Calu3 (cell line): ENCODE results near the gene ANGPTL8. TPM values are rescaled to one million over a fixed set of nuclear protein-coding genes. Genes with fewer than 3 reads are reported as not detected.

Experiments
- BruUV-seq: library from RNA; stranded (reverse); fragments of 400-500 nt; replicated peaks from 2 replicates; lab custom pipeline; 2021; lab: Mats Ljungman, UMichigan
- CTCF ChIA-PET: fragments of 300-600 bp; sonication (Branson Sonifier 250); formaldehyde crosslinking; loops from one replicate; lab custom pipeline; 2022; ENCODE audit warnings: antibody characterized with exemption; lab: Charles Lee
- DNase-seq: peaks from one replicate; pipeline ENCODE4 v3.0.0; 2022
- H3K27ac Mint-ChIP-seq: one replicate; pipeline ENCODE4 v1.8.0; 2022; ENCODE audit warnings: mixed read lengths; ENCODE audit not compliant: unreplicated experiment
- H3K27me3 Mint-ChIP-seq: one replicate; pipeline ENCODE4 v1.8.0; 2022; ENCODE audit warnings: mixed read lengths; ENCODE audit not compliant: unreplicated experiment
- H3K36me3 Mint-ChIP-seq: one replicate; pipeline ENCODE4 v1.8.0; 2022; ENCODE audit warnings: mild to moderate bottlenecking, moderate library complexity, mixed read lengths; ENCODE audit not compliant: insufficient read depth, unreplicated experiment
- H3K4me1 Mint-ChIP-seq: one replicate; pipeline ENCODE4 v1.8.0; 2022; ENCODE audit warnings: mild to moderate bottlenecking, low read depth, mixed read lengths; ENCODE audit not compliant: unreplicated experiment
- H3K4me3 Mint-ChIP-seq: one replicate; pipeline ENCODE4 v1.8.0; 2022; ENCODE audit warnings: mild to moderate bottlenecking, low read depth, moderate library complexity, mixed read lengths; ENCODE audit not compliant: unreplicated experiment
- H3K9me3 Mint-ChIP-seq: one replicate; pipeline ENCODE4 v1.8.0; 2022; ENCODE audit warnings: low read depth, mixed read lengths; ENCODE audit not compliant: unreplicated experiment
- intact Hi-C: fragments of 100-400 bp; cut with micrococcal nuclease; formaldehyde crosslinking; loops from one replicate; pipeline ENCODE4 v1.10.0; 2022; ENCODE audit not compliant: unreplicated experiment
- total RNA-seq: library from RNA; stranded (reverse); gene quantifications from 2 replicates; pipeline ENCODE4 v1.2.3, GENCODE V29; 2022
- TF ChIP-seq, protein P1 (sequence below): fragments of 200-600 bp; IDR thresholded peaks from one replicate; pipeline ENCODE4 v1.8.0; 2022; ENCODE audit warnings: antibody characterized with exemption; ENCODE audit not compliant: unreplicated experiment

The ANGPTL8 gene
- total RNA-seq, 1 experiment from 2014 or later = not detected

DNA sequence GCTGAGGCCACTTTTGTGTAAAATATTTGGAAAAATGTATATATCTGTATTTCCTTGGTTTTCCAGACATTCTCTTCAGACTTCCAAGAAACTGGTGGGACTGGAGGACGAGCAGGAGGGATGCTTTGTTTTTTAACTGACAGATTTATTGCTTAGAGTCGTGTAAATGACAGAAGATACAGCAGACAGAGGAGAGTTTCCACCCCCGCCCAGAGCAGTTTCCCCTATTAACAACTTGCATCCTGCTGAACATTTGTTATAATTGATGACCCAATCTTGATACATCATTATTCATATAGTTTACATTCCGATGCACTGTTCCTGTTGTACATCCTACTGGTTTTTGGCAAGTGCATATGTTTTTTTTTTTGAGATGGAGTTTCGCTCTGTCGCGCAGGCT is 30.0 kb downstream of the ANGPTL8 start:
- BruUV-seq = no TSS peak
- intact Hi-C loops = no loop called here
- Mint-ChIP-seq H3K9me3 (no peaks in the 10 kb centered on the region), H3K4me3 (no peak overlapping the region), H3K27ac (no peak overlapping the region), H3K27me3 (no peaks in the 10 kb centered on the region), H3K4me1 (peaks cover 32% of the 10 kb centered on the region), H3K36me3 (peaks cover 19% of the 10 kb centered on the region)
- CTCF ChIA-PET = no interaction called here
- no peak for DNase-seq
- TF ChIP-seq, protein P1, sequence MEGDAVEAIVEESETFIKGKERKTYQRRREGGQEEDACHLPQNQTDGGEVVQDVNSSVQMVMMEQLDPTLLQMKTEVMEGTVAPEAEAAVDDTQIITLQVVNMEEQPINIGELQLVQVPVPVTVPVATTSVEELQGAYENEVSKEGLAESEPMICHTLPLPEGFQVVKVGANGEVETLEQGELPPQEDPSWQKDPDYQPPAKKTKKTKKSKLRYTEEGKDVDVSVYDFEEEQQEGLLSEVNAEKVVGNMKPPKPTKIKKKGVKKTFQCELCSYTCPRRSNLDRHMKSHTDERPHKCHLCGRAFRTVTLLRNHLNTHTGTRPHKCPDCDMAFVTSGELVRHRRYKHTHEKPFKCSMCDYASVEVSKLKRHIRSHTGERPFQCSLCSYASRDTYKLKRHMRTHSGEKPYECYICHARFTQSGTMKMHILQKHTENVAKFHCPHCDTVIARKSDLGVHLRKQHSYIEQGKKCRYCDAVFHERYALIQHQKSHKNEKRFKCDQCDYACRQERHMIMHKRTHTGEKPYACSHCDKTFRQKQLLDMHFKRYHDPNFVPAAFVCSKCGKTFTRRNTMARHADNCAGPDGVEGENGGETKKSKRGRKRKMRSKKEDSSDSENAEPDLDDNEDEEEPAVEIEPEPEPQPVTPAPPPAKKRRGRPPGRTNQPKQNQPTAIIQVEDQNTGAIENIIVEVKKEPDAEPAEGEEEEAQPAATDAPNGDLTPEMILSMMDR = no peak

DNA sequence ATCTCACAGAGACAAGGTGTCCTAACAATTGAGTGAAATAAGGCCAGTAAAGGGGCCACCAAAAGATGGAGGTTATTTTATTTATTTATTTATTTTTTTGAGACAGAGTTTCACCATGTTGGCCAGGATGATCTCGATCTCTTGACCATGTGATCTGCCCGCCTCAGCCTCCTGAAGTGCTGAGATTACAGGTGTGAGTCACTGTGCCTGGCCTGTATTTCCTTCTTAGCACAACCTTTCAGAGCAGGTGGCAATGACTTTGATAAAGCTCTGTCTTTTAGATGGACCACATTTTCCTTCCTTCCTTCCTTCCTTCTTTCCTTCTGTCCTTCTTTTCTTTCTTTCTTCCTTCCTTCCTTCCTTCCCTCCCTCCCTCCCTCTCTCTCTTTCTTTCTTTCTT is 33.9 kb downstream of the ANGPTL8 start:
- TF ChIP-seq, protein P1 = no peak
- Mint-ChIP-seq H3K36me3 (no peaks in the 10 kb centered on the region), H3K4me3 (no peak overlapping the region), H3K9me3 (no peaks in the 10 kb centered on the region), H3K27me3 (no peaks in the 10 kb centered on the region), H3K27ac (no peak overlapping the region), H3K4me1 (no peaks in the 10 kb centered on the region)
- no TSS peak for BruUV-seq
- intact Hi-C loops = no loop called here
- CTCF ChIA-PET = interaction anchor here (1.1 to 1.2 kb wide), 2 partner anchors 9 to 108 kb away, joined by 3 to 4 read pairs; no protein-coding TSS in a partner anchor
- DNase-seq = no peak

DNA sequence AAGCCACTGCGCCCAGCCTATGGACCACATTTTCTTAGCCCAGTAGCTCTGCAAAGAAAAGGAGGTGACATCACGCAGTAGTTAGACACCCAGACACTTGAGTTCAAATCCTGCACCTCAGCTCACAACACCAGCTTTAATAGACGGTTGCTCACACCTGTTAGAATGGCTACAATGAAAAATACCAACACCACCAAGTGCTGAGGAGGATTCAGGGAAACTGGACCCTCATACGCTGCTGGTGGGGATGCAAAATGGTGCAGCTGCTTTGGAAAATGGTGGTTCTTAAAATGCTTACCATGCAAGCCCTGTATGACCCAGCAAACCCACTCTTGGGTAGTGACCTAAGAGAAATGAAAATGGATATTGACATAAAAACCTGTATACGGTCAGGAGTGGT is 34.6 kb downstream of the ANGPTL8 start:
- no peaks in the 10 kb centered on the region for H3K4me1 Mint-ChIP-seq
- no peak overlapping the region for H3K4me3 Mint-ChIP-seq
- no peak overlapping the region for H3K27ac Mint-ChIP-seq
- no peaks in the 10 kb centered on the region for H3K27me3 Mint-ChIP-seq
- DNase-seq = no peak
- no TSS peak for BruUV-seq
- no peaks in the 10 kb centered on the region for H3K36me3 Mint-ChIP-seq
- no peaks in the 10 kb centered on the region for H3K9me3 Mint-ChIP-seq
- CTCF ChIA-PET = interaction anchor here (1.2 kb wide), 1 partner anchor 9 kb away, joined by 5 read pairs; no protein-coding TSS in a partner anchor
- intact Hi-C loops = no loop called here
- TF ChIP-seq, protein P1 = no peak

DNA sequence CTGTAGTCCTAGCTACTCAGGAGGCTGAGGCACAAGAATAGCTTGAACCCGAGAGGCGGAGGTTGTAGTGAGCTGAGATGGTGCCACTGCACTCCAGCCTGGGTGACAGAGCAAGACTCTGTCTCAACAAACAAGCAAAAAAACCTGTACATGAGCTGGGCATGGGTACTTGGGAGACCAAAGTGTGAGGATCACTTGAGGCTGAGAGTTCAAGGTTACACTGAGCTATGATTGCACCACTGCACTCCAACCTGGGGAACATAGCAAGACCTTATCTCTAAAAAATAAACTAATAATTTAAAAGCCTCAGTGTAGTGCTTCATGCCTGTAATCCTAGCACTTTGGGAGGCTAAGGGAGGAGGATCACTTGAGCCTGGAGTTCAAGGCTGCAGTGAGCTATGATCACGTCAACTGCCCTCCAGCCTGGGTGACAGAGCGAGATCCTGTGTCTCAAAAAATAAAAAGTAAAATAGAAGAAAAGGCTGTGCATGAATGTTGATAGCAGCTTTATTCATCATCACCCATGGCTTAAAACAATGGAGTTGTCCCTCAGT is 35.2 kb downstream of the ANGPTL8 start:
- H3K9me3 Mint-ChIP-seq = no peaks in the 10 kb centered on the region
- no peak for DNase-seq
- CTCF ChIA-PET = interaction anchor here (1.2 kb wide), 1 partner anchor 10 kb away, joined by 5 read pairs; no protein-coding TSS in a partner anchor
- intact Hi-C loops = no loop called here
- no TSS peak for BruUV-seq
- H3K4me1 Mint-ChIP-seq = no peaks in the 10 kb centered on the region
- TF ChIP-seq, protein P1 = no peak
- no peak overlapping the region for H3K27ac Mint-ChIP-seq
- no peak overlapping the region for H3K4me3 Mint-ChIP-seq
- no peaks in the 10 kb centered on the region for H3K27me3 Mint-ChIP-seq
- H3K36me3 Mint-ChIP-seq = no peaks in the 10 kb centered on the region
